ENCODE measurements around the gene AIFM3.

GRCh38 chr22:20927940-20928572 lies 39.0 kb upstream of the AIFM3 start:
- TF ChIP-seq, protein P1, sequence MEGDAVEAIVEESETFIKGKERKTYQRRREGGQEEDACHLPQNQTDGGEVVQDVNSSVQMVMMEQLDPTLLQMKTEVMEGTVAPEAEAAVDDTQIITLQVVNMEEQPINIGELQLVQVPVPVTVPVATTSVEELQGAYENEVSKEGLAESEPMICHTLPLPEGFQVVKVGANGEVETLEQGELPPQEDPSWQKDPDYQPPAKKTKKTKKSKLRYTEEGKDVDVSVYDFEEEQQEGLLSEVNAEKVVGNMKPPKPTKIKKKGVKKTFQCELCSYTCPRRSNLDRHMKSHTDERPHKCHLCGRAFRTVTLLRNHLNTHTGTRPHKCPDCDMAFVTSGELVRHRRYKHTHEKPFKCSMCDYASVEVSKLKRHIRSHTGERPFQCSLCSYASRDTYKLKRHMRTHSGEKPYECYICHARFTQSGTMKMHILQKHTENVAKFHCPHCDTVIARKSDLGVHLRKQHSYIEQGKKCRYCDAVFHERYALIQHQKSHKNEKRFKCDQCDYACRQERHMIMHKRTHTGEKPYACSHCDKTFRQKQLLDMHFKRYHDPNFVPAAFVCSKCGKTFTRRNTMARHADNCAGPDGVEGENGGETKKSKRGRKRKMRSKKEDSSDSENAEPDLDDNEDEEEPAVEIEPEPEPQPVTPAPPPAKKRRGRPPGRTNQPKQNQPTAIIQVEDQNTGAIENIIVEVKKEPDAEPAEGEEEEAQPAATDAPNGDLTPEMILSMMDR (conservative IDR thresholded peaks at IDR 0.05; ENCODE audit: low read depth, low read length), result no peak
- TF ChIP-seq, protein P2, sequence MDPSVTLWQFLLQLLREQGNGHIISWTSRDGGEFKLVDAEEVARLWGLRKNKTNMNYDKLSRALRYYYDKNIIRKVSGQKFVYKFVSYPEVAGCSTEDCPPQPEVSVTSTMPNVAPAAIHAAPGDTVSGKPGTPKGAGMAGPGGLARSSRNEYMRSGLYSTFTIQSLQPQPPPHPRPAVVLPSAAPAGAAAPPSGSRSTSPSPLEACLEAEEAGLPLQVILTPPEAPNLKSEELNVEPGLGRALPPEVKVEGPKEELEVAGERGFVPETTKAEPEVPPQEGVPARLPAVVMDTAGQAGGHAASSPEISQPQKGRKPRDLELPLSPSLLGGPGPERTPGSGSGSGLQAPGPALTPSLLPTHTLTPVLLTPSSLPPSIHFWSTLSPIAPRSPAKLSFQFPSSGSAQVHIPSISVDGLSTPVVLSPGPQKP (IDR thresholded peaks at IDR 0.05; ENCODE audit: borderline replicate concordance, low read depth, low read length), result no peak
- TF ChIP-seq MXI1 (IDR thresholded peaks at IDR 0.05; ENCODE audit: borderline replicate concordance, low read depth, low read length) (no peak), CHD1 (IDR thresholded peaks at IDR 0.05; ENCODE audit: low read depth, low read length) (no peak), RFX5 (IDR thresholded peaks at IDR 0.05; ENCODE audit: low read depth, low read length) (no peak), POLR2A (IDR thresholded peaks at IDR 0.05; ENCODE audit: low read depth, low read length) (no peak), CEBPB (IDR thresholded peaks at IDR 0.05; ENCODE audit: low read depth, low read length) (no peak), MAZ (IDR thresholded peaks at IDR 0.05; ENCODE audit: borderline replicate concordance, low read depth, low read length) (no peak), RAD21 (IDR thresholded peaks at IDR 0.05; ENCODE audit: low read length) (no peak), RCOR1 (IDR thresholded peaks at IDR 0.05; ENCODE audit: insufficient replicate concordance, low read length) (no peak)
- TF ChIP-seq, protein P3, sequence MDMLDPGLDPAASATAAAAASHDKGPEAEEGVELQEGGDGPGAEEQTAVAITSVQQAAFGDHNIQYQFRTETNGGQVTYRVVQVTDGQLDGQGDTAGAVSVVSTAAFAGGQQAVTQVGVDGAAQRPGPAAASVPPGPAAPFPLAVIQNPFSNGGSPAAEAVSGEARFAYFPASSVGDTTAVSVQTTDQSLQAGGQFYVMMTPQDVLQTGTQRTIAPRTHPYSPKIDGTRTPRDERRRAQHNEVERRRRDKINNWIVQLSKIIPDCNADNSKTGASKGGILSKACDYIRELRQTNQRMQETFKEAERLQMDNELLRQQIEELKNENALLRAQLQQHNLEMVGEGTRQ (IDR thresholded peaks at IDR 0.05; ENCODE audit: low read depth, low read length), result no peak

All from IMR-90 (cell line).